HEK293 (cell line): ENCODE results near the gene PTPRN2.
"Not testable (repeated sequence)": the region's sequence is repeated elsewhere in the genome, so short reads cannot be mapped to it uniquely, and the experiment has no call there.

Experiments
- CTCF ChIA-PET: fragments of 350-600 bp; formaldehyde crosslinking; extraction: SDS; loops from one replicate; lab custom pipeline; 2021; ENCODE audit warnings: antibody characterized with exemption; lab: Yijun Ruan, JAX
- POLR2A ChIA-PET: fragments of 300-600 bp; formaldehyde crosslinking; extraction: SDS; loops from one replicate; lab custom pipeline; 2020; ENCODE audit warnings: antibody characterized with exemption, inconsistent platforms; lab: Yijun Ruan, JAX
- H3K27ac ChIP-seq: fragments of 200-500 bp; sonication (Bioruptor generic); 2 replicates; pipeline ENCODE4 v1.5.1; 2014; ENCODE audit warnings: low read depth, low read length, control low read depth, inconsistent platforms; ENCODE audit errors: extremely low read depth
- H3K36me3 ChIP-seq, 2 experiments: fragments of 200-500 bp in 1 of 2; sonication (Bioruptor generic) in 1 of 2; 1 replicate in 1 of 2; 2 replicates in 1 of 2; pipeline ENCODE4 v1.5.1; 2014 to 2017; ENCODE audit warnings: inconsistent platforms in 2 of 2, low read length in 2 of 2; ENCODE audit not compliant: control insufficient read depth in 2 of 2, insufficient read depth in 1 of 2
- H3K4me1 ChIP-seq: fragments of 200-500 bp; sonication (Bioruptor generic); 2 replicates; pipeline ENCODE4 v1.5.1; 2014; ENCODE audit warnings: mild to moderate bottlenecking, low read length, inconsistent platforms; ENCODE audit not compliant: control insufficient read depth, insufficient read depth
- H3K4me3 ChIP-seq: 2 replicates; pipeline ENCODE4 v1.5.1; 2011; ENCODE audit warnings: low read depth, mild to moderate bottlenecking, control low read depth, low read length, moderate library complexity
- H3K9me3 ChIP-seq: fragments of 200-500 bp; sonication (Bioruptor generic); 2 replicates; pipeline ENCODE4 v1.5.1; 2014; ENCODE audit warnings: low read depth, low read length, inconsistent platforms; ENCODE audit not compliant: control insufficient read depth, insufficient read depth
- ELK4 ChIP-seq: IDR thresholded peaks from 2 replicates; pipeline ENCODE4 v1.6.1; 2011; ENCODE audit warnings: mild to moderate bottlenecking, low read depth, low read length, borderline replicate concordance
- GLI4 ChIP-seq: fragments of 450-650 bp; formaldehyde crosslinking; IDR thresholded peaks from 2 replicates; pipeline ENCODE4 v1.5.1; 2016; ENCODE audit warnings: missing biosample characterization, missing genetic modification characterization
- GLIS1 ChIP-seq: fragments of 450-650 bp; formaldehyde crosslinking; IDR thresholded peaks from 2 replicates; pipeline ENCODE4 v1.5.1; 2016; ENCODE audit warnings: missing biosample characterization, missing genetic modification characterization
- KLF1 ChIP-seq: fragments of 450-650 bp; formaldehyde crosslinking; IDR thresholded peaks from 2 replicates; pipeline ENCODE4 v1.5.1; 2016; ENCODE audit warnings: missing biosample characterization, missing genetic modification characterization
- PRDM4 ChIP-seq: fragments of 450-650 bp; formaldehyde crosslinking; IDR thresholded peaks from 2 replicates; pipeline ENCODE4 v1.5.1; 2017; ENCODE audit warnings: missing biosample characterization, missing genetic modification characterization
- SALL2 ChIP-seq: fragments of 450-650 bp; formaldehyde crosslinking; IDR thresholded peaks from 2 replicates; pipeline ENCODE4 v1.5.0; 2017; ENCODE audit warnings: missing biosample characterization, mild to moderate bottlenecking, missing genetic modification characterization, borderline replicate concordance
- ZEB2 ChIP-seq: fragments of 450-650 bp; formaldehyde crosslinking; IDR thresholded peaks from 2 replicates; pipeline ENCODE4 v1.5.1; 2016; ENCODE audit warnings: missing biosample characterization, missing genetic modification characterization
- ZFHX2 ChIP-seq: fragments of 450-650 bp; formaldehyde crosslinking; conservative IDR thresholded peaks from 2 replicates; pipeline ENCODE4 v1.5.1; 2016; ENCODE audit warnings: missing biosample characterization, missing genetic modification characterization
- ZFP69B ChIP-seq: fragments of 450-650 bp; formaldehyde crosslinking; IDR thresholded peaks from 2 replicates; pipeline ENCODE4 v1.5.1; 2016; ENCODE audit warnings: missing biosample characterization, missing genetic modification characterization
- ZNF202 ChIP-seq: fragments of 450-650 bp; formaldehyde crosslinking; IDR thresholded peaks from 2 replicates; pipeline ENCODE4 v1.5.1; 2016; ENCODE audit warnings: missing biosample characterization, missing genetic modification characterization, borderline replicate concordance
- ZNF26 ChIP-seq: fragments of 450-650 bp; formaldehyde crosslinking; IDR thresholded peaks from 2 replicates; pipeline ENCODE4 v1.5.1; 2016; ENCODE audit warnings: missing biosample characterization, missing genetic modification characterization
- ZNF311 ChIP-seq: fragments of 450-650 bp; formaldehyde crosslinking; IDR thresholded peaks from 2 replicates; pipeline ENCODE4 v1.5.1; 2017; ENCODE audit warnings: missing biosample characterization, missing genetic modification characterization, borderline replicate concordance
- ZNF341 ChIP-seq: fragments of 450-650 bp; formaldehyde crosslinking; IDR thresholded peaks from 2 replicates; pipeline ENCODE4; 2016; ENCODE audit warnings: low read depth, missing biosample characterization, missing genetic modification characterization
- ZNF501 ChIP-seq: fragments of 450-650 bp; formaldehyde crosslinking; IDR thresholded peaks from 2 replicates; pipeline ENCODE4 v1.5.1; 2016; ENCODE audit warnings: missing biosample characterization, missing genetic modification characterization
- ZNF529 ChIP-seq: fragments of 450-650 bp; formaldehyde crosslinking; IDR thresholded peaks from 2 replicates; pipeline ENCODE4 v1.5.1; 2017; ENCODE audit warnings: missing genetic modification characterization, missing biosample characterization; ENCODE audit not compliant: insufficient replicate concordance
- ZNF560 ChIP-seq: fragments of 450-650 bp; formaldehyde crosslinking; IDR thresholded peaks from 2 replicates; pipeline ENCODE4 v1.5.1; 2017; ENCODE audit warnings: missing biosample characterization, missing genetic modification characterization, borderline replicate concordance
- ZNF76 ChIP-seq: fragments of 450-650 bp; formaldehyde crosslinking; IDR thresholded peaks from 2 replicates; pipeline ENCODE4; 2016; ENCODE audit warnings: low read depth, missing biosample characterization, missing genetic modification characterization, borderline replicate concordance
- ZNF777 ChIP-seq: fragments of 450-650 bp; formaldehyde crosslinking; IDR thresholded peaks from 2 replicates; pipeline ENCODE4 v1.5.1; 2017; ENCODE audit warnings: missing biosample characterization, missing genetic modification characterization, borderline replicate concordance
- ZNF791 ChIP-seq: fragments of 450-650 bp; formaldehyde crosslinking; IDR thresholded peaks from 2 replicates; pipeline ENCODE4 v1.5.1; 2016; ENCODE audit warnings: missing biosample characterization, missing genetic modification characterization
- ZNF843 ChIP-seq: fragments of 450-650 bp; formaldehyde crosslinking; IDR thresholded peaks from 2 replicates; pipeline ENCODE4 v1.5.1; 2016; ENCODE audit warnings: missing biosample characterization, missing genetic modification characterization
- TF ChIP-seq, protein P1 (sequence below): fragments of 450-650 bp; formaldehyde crosslinking; IDR thresholded peaks from 2 replicates; pipeline ENCODE4 v1.5.1; 2016; ENCODE audit warnings: missing biosample characterization, missing genetic modification characterization
- TF ChIP-seq, protein P2 (sequence below): fragments of 450-650 bp; formaldehyde crosslinking; optimal IDR thresholded peaks from 2 replicates; pipeline ENCODE3; 2016; ENCODE audit warnings: missing biosample characterization, mild to moderate bottlenecking, missing genetic modification characterization

The PTPRN2 gene

GRCh38 chr7:158458096-158458495 is 129.5 kb downstream of the PTPRN2 start:
- Histone ChIP-seq H3K4me1 (no peaks in the 10 kb centered on the region), H3K9me3 (no peaks in the 10 kb centered on the region), H3K27ac (no peak overlapping the region), H3K36me3 (no peaks in the 10 kb centered on the region), H3K4me3 (no peak overlapping the region)
- TF ChIP-seq ZNF76 (tag by site-specific recombination), result no peak
- TF ChIP-seq, protein P1, sequence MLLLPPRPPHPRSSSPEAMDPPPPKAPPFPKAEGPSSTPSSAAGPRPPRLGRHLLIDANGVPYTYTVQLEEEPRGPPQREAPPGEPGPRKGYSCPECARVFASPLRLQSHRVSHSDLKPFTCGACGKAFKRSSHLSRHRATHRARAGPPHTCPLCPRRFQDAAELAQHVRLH (tag by site-specific recombination), result no peak
- TF ChIP-seq SALL2 (tag by site-specific recombination), result no peak
- TF ChIP-seq ZNF341 (tag by site-specific recombination), result no peak
- TF ChIP-seq ZNF843 (tag by site-specific recombination), result no peak
- no peak for TF ChIP-seq GLIS1 (tag by site-specific recombination)
- no peak for TF ChIP-seq ZFHX2 (tag by site-specific recombination)
- TF ChIP-seq GLI4, result no peak
- TF ChIP-seq, protein P2, sequence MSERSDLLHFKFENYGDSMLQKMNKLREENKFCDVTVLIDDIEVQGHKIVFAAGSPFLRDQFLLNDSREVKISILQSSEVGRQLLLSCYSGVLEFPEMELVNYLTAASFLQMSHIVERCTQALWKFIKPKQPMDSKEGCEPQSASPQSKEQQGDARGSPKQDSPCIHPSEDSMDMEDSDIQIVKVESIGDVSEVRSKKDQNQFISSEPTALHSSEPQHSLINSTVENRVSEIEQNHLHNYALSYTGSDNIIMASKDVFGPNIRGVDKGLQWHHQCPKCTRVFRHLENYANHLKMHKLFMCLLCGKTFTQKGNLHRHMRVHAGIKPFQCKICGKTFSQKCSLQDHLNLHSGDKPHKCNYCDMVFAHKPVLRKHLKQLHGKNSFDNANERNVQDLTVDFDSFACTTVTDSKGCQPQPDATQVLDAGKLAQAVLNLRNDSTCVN (tag by site-specific recombination), result no peak
- no peak for TF ChIP-seq ZEB2 (tag by site-specific recombination)
- no peak for TF ChIP-seq ZNF791 (tag by site-specific recombination)
- no peak for TF ChIP-seq ZNF501
- no peak for TF ChIP-seq ZNF202 (tag by site-specific recombination)
- no peak for TF ChIP-seq ZNF777 (tag by site-specific recombination)
- no peak for TF ChIP-seq PRDM4 (tag by site-specific recombination)
- TF ChIP-seq ZNF26, result no peak
- CTCF ChIA-PET, result no interaction called here
- POLR2A ChIA-PET, result no interaction called here

- H3K4me1 ChIP-seq, H3K4me3 ChIP-seq, CTCF ChIA-PET, POLR2A ChIA-PET, H3K27ac ChIP-seq, H3K9me3 ChIP-seq, H3K36me3 ChIP-seq: not testable (repeated sequence)
Measured at GRCh38 chr7:158457586-158457985, 130.0 kb downstream of the PTPRN2 start.

DNA sequence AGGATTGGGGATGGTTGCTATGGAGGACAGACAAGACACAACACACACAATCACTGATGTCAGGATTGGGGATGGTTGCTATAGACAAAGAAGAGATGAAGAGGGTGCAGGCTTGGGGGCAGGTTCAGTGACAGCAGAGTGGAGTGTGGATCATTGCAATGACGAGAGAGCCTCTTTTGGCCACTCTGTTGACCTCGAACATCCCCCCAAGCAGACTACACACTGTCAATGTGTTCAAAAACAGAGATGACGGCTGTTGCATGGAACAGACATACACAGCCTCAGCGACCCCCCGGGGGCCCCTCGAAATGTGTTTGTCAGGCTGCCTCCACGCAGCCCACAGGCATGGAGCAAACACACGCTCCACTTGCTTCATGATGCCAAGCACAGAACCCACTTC is 133.0 kb downstream of the PTPRN2 start:
- H3K9me3 ChIP-seq, result no peaks in the 10 kb centered on the region
- CTCF ChIA-PET, result no interaction called here
- no peak overlapping the region for H3K4me3 ChIP-seq
- H3K36me3 ChIP-seq, result no peaks in the 10 kb centered on the region
- H3K4me1 ChIP-seq, result no peaks in the 10 kb centered on the region
- no peak overlapping the region for H3K27ac ChIP-seq
- POLR2A ChIA-PET, result no interaction called here
- no peak for TF ChIP-seq ZNF311 (tag by site-specific recombination)
- TF ChIP-seq ELK4, result no peak
- no peak for TF ChIP-seq ZNF560
- TF ChIP-seq ZNF529 (tag by site-specific recombination), result no peak
- TF ChIP-seq ZFP69B (tag by site-specific recombination), result no peak
- no peak for TF ChIP-seq KLF1 (tag by site-specific recombination)
